Measurements from ENCODE around the gene JARID2.

- TF ChIP-seq, protein P1, sequence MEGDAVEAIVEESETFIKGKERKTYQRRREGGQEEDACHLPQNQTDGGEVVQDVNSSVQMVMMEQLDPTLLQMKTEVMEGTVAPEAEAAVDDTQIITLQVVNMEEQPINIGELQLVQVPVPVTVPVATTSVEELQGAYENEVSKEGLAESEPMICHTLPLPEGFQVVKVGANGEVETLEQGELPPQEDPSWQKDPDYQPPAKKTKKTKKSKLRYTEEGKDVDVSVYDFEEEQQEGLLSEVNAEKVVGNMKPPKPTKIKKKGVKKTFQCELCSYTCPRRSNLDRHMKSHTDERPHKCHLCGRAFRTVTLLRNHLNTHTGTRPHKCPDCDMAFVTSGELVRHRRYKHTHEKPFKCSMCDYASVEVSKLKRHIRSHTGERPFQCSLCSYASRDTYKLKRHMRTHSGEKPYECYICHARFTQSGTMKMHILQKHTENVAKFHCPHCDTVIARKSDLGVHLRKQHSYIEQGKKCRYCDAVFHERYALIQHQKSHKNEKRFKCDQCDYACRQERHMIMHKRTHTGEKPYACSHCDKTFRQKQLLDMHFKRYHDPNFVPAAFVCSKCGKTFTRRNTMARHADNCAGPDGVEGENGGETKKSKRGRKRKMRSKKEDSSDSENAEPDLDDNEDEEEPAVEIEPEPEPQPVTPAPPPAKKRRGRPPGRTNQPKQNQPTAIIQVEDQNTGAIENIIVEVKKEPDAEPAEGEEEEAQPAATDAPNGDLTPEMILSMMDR (IDR thresholded peaks at IDR 0.05): no peak
- no peak for TF ChIP-seq POLR2A (IDR thresholded peaks at IDR 0.05)
Measured at GRCh38 chr6:15369838-15370237, 124.0 kb downstream of the JARID2 start.

All from sigmoid colon (tissue), 3 donors.